ENCODE data around the gene AAK1.
"Not testable (repeated sequence)": the region's sequence is repeated elsewhere in the genome, so short reads cannot be mapped to it uniquely, and the experiment has no call there.

AAK1 gene

DNA sequence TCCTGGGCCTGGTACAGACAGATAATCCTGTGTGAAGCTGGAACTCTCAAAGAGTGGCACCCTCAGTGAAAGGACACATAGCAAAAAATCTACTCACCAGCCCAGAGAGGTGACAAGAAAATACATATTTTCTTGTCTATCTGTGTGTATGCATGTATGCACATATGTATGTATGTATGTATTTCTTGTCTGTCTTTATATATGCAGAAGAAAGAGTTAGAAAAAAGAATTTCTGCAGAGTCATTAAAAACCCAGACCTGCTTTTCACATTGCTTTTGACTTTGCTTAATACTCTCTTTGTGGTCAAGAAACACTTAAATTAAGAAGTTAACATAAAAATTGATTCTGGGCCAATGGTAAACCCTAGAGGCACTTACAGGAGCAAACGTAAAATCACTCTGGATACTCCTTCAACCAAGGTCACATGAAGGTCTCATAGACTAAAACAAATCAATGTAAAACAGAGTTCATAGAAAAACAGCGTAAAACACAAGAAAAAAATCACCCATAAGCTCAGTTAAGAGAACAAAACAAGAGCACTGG lies 16.5 kb upstream of the AAK1 start:
- DNase-seq (ENCODE audit: low read depth in 3 of 3): no peak

- DNase-seq (ENCODE audit: low read depth in 3 of 3): no peak
Measured at GRCh38 chr2:69659349-69659748, 15.8 kb upstream of the AAK1 start.

DNA sequence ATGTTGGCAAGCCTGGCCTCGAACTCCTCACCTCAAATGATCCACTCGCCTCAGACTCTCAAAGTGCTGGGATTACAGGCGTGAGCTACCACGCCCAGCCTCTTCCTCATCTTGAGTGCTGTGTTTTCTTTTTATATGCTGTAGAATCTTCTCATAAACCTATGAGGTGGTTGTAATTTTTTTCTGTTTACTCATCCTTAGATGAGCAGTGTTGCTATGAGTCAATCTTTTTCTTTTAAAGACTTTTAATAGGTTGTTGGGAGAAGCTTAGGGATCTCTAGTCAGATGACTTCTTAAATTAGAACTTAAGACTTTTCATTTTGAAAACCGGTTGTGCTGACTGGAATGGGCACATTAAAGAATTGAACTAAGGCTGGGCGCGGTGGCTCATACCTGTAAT lies 8.7 kb upstream of the AAK1 start:
- DNase-seq (ENCODE audit: low read depth in 3 of 3): no peak

DNA sequence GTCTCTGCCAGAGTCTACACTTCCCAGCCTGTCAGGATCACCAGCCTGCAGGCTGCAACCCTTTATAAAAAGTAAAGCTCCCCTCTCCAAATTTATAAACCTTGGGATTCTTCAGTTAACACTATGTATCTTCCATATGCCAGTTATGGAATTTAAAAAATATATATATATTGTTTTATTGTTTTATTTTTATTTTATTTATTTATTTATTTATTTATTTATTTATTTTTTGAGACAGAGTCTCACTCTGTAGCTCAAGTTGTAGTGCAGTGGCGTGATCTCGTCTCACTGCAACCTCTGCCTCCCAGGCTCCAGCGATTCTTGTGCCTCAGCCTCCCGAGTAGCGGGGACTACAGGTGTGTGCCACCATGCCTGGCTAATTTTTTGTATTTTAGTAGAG lies 3.7 kb upstream of the AAK1 start:
- DNase-seq (ENCODE audit: low read depth in 3 of 3): not testable (repeated sequence)

GRCh38 chr2:69646714-69647113 lies 3.2 kb upstream of the AAK1 start:
- DNase-seq (ENCODE audit: low read depth in 3 of 3): no peak

DNA sequence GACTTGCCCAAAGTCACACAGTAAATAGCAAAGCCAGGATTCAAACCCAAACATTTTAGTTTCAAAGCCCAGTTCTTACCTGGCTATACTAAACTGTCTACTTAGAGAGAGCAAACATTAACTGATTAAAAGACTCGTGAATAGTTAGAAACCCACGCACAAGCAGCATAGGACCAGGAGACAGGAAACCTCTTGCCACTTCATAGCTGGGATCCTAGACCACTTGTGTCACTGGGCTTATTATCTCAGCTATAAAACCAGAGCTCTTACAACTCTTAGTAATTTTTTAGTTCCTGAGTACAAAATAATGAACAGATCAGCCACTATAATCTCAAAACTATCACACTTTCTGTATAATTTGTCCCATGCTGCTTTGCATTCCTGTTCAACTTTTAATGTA lies 2.4 kb upstream of the AAK1 start:
- no peak for DNase-seq (ENCODE audit: low read depth in 3 of 3)

DNA sequence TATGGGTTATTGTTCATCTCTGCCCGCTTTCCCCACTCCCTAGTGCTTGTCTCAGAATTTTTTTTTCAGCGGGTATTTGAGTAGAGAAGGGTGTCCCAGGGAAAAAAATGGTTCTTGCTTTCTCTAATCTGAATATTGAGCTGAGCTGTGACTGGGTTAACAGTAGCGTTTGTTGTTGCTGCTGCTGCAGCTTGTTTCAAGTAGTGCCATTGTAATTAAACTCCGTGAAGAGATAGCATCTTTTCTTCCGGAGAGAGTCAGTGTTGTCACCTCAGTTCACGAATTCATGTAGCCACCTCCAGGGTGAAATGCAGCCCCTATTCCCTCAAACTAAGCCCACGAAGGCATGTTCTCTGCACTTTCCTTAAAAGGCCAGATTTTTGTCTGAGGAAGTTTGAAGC lies 1.5 kb upstream of the AAK1 start:
- DNase-seq (ENCODE audit: low read depth in 3 of 3): no peak

DNA sequence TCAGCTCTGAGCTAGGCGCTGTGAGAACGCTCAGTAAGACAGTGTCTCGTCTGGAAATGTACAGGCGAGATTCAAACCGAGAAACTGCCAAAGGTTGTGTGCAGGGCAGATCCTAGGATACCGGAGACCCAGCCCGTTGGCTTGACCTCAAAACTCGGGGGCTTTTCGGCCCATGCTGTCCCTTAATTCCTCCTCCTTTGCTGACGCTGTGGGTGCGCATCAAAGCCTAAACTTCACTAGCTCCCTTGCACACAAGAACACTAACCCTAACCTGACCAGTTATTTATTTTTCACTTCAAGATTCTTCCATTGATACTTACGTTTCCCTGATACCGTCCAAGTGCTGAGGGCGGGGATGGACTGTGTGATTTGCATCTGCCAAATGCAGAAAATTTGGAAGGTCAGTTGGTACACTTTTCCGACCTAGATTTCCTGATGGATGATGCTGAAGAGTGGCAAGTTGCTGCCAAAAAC lies 1.0 kb upstream of the AAK1 start:
- no peak for DNase-seq (ENCODE audit: low read depth in 3 of 3)

DNA sequence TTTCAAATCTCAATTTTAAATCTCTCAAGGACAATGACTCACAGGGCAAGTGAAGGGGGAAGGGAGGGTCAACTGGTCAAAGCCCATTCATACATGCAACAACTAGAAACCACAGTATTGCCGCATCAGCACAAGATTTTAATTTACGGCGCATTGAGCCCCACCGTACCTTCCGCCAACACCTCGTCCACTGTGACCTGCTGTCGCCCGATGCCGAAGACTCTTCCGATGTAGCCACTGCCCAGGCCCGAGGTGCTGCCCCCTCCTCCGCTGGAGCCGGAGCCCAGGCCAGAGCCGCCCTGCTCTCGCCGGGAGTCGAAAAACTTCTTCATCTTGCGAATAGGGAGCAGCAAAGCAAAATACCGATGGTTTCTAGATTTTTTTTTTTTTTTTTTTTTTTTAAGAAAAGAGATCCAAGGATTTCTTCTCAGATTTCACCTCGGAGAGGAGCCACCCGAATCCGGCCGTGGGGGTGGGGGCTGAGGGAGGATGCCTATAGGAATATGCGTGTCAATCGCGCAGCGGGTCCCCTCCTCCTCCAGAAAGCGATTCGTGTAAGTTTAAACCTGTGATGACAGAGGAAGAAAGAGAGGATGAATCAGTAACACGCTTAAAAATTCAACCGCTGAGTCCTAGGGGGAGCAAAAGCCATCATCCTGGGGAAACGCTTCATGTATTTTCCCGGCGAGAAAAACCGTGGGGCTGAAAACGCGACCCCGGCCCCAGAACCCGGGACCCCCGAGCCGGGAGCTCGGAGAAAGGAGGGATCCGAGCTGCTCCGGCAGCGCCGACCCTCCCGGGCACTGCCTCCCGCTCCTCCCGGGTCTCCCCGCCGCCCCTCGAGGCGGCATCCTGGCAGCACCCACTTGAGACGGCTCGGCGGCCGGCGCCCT lies 584 bp downstream of the AAK1 start:
- peak; percentile 46 to 49 (median 47) for DNase-seq (ENCODE audit: low read depth in 3 of 3)

- no peak for DNase-seq (ENCODE audit: low read depth in 3 of 3)
Measured at GRCh38 chr2:69641887-69642708, 1.4 kb downstream of the AAK1 start.

GRCh38 chr2:69641471-69641870 lies 2.1 kb downstream of the AAK1 start:
- DNase-seq (ENCODE audit: low read depth in 3 of 3): no peak

DNA sequence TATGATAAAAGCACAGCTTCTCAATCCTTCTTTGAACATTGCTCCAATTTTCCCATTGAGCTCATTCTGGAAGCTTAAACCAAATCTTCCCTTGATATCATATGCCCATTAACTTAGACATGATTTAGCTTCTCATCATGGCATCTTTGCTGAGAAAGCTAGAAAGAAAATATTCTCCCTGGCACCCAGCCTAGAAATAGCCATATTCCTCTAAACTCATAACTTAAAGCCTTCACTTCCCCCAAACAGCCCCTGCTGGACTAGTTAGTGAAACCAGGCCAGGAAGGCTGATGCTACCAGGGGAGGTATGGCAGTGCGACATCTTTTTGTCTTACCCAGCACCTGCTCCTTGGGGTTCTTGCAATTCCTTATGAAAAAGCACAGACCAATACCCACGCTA lies 4.3 kb downstream of the AAK1 start:
- DNase-seq (ENCODE audit: low read depth in 3 of 3): no peak

GRCh38 chr2:69638630-69639029 lies 4.9 kb downstream of the AAK1 start:
- no peak for DNase-seq (ENCODE audit: low read depth in 3 of 3)

DNA sequence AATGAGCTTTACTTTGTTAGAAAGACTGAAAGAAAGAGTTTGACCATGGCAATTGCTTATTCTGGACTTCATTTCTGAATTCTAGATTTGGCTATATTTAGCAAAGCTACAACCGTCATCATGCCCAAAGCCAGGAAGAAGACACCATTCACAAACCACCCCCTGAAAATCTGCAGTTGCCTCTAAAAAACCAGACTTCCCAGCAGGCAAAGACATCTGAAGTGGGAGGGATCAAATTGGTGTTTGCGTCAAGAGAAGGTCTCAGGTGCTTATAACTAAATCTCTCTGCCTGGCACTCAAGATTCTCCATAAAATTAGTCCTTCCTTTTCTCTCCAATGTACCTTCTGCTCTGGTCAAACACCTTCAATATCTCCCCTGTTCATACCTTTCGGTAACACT lies 5.6 kb downstream of the AAK1 start:
- DNase-seq (ENCODE audit: low read depth in 3 of 3): no peak

GRCh38 chr2:69636395-69636794 lies 7.1 kb downstream of the AAK1 start:
- DNase-seq (ENCODE audit: low read depth in 3 of 3): no peak

DNA sequence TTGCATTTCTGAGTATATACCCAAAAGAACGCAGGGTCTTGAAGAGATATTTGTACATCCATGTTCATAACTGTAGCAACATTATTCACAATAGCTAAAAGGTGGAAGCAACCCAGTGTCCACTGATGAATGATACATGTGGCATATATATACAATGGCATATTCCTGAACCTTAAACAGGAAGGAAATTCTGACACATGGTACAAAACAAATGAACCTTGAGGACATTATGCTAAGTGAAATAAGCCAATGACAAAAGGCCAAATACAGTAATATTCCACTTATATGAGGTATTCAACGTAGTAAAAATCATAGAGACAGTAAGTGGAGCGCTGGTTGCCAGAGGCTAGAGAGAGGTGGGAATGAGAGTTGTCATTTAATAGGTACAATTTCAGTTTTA lies 8.1 kb downstream of the AAK1 start:
- DNase-seq (ENCODE audit: low read depth in 3 of 3): no peak

GRCh38 chr2:69634196-69634821 lies 9.2 kb downstream of the AAK1 start:
- DNase-seq (ENCODE audit: low read depth in 3 of 3): no peak

DNA sequence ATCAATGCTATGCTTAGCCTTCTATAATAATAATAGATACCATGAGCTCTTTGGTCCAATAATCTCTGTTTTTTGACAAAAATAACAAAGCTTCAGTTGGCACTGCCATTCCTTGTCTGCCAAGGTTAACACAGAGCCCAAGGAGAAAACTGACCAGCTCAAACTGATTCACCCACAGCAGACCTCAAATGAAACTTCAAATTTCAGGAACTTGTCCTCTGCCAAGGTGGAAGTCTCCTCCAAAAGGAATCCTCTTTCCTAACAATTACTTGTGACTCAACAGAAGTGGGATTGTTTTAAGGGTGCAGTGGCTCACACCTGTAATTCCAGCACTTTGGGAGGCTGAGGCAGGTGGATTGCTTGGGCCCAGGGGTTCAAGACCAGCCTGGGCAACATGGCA lies 12.1 kb downstream of the AAK1 start:
- DNase-seq (ENCODE audit: low read depth in 3 of 3): no peak

DNA sequence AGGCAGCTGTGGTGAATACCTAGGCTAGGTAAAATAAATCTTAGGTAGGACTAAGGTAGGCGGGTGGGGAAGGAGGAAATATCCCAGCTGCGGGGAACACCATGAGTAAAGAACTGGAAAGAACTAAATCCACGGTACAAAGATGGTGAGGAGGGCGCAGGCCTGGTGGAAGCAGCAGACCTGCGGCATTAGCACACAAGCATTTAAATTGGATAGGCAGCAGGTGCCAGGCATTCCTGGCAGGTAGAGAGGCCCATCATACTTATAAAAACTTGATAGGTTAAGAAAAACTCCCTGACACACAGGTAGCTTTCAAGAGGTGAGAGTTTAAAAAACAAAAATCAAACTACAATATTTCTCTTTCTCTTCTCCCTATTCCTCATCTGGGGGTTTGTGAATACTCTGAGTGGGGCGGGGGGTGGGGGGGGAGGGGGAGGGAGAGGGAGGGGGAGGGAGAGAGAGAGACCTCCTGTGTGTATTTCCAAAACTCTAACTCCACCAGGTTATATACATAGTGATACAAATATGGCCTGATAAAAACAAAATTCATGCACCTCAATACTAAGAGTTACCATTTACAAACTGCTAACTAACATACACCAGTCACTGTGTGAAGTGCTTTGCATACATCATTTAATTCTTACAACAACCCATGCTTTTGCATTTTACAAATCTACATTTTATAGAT lies 13.5 kb downstream of the AAK1 start:
- no peak for DNase-seq (ENCODE audit: low read depth in 3 of 3)

DNA sequence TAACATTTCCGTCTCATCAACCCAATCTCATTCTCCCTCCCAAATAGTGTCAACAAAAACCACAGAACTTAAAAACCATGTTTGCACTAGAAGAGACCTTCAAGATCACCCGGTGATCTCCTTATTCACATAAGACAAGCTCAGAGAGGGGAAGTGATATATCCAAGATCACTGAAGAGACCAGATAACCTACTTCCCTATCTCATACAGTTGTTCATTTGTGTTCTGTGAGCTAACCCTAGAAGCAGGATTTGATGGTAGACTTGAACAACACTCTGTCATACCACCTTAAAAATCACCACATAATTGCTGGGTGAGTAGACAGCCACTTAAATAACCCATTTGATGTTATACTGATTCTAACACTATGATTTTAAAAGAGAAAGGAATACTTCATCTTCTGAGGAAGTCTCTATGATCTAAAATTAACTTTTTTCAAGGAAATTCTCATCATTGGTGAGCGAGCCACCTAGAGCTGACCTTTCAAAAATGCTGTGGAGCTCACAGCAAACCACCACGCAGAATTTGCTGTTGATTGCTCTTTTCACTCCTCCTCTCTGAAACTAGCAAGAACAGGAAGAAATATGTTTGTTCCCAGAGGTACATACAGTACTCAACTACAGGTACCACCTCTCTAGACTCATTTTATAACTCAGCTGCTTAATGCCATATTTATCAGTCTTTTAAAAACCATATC lies 15.1 kb downstream of the AAK1 start:
- no peak for DNase-seq (ENCODE audit: low read depth in 3 of 3)
